Measurements from ENCODE around the gene PPP1R3C.

PPP1R3C gene

DNA sequence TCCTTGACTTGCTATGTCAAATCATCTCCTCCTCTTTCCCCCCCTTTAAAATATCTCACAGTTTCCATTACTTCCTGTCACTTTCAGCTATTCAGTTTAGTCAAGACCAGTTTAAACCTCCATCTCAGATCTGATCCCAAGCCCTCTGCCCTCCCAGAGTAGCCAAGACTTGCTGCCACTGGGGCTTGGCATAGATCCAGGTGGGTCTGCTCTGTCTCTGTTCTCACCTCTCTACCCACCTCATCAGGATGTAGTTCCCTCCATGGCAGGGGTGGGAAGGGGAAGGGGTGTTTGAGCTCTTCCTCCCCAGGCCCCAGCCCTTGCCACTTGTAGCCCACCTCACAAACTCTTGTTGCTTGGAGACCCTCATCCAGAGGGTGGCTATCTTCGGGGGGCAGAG is 22.0 kb downstream of the PPP1R3C start:
- DNase-seq (ENCODE audit: low read depth, low spot score), result no peak
- TF ChIP-seq, protein P1, sequence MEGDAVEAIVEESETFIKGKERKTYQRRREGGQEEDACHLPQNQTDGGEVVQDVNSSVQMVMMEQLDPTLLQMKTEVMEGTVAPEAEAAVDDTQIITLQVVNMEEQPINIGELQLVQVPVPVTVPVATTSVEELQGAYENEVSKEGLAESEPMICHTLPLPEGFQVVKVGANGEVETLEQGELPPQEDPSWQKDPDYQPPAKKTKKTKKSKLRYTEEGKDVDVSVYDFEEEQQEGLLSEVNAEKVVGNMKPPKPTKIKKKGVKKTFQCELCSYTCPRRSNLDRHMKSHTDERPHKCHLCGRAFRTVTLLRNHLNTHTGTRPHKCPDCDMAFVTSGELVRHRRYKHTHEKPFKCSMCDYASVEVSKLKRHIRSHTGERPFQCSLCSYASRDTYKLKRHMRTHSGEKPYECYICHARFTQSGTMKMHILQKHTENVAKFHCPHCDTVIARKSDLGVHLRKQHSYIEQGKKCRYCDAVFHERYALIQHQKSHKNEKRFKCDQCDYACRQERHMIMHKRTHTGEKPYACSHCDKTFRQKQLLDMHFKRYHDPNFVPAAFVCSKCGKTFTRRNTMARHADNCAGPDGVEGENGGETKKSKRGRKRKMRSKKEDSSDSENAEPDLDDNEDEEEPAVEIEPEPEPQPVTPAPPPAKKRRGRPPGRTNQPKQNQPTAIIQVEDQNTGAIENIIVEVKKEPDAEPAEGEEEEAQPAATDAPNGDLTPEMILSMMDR (IDR thresholded peaks at IDR 0.05; ENCODE audit: low read depth, low read length), result no peak
- in situ Hi-C loops (cut with HindIII; ENCODE audit: low sequenced_read_pairs), result no loop called here
- H3K4me3 ChIP-seq (ENCODE audit: low read depth, low read length), result no peak overlapping the region

DNA sequence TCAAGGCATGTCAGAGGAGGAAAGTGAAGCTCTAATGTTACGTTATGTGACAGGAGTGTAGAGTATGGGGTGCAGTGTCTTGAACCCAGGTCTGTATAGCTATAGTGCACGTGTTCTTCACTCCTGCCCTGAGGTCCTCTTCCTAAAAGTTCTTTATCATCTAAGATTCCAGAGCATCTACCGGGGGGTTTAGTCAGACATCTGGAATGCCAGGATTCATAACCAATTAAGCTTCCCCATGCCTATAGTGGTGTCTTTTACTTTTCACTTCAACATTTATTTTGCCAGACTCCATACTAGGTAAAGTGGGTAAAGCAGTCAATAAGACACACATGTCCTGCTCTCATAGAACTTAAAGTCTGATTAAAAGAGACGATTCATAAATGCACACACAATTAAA is 22.4 kb downstream of the PPP1R3C start:
- in situ Hi-C loops (cut with HindIII; ENCODE audit: low sequenced_read_pairs), result no loop called here
- TF ChIP-seq, protein P1 (IDR thresholded peaks at IDR 0.05; ENCODE audit: low read depth, low read length), result no peak
- no peak overlapping the region for H3K4me3 ChIP-seq (ENCODE audit: low read depth, low read length)
- DNase-seq (ENCODE audit: low read depth, low spot score), result peak; percentile 19

DNA sequence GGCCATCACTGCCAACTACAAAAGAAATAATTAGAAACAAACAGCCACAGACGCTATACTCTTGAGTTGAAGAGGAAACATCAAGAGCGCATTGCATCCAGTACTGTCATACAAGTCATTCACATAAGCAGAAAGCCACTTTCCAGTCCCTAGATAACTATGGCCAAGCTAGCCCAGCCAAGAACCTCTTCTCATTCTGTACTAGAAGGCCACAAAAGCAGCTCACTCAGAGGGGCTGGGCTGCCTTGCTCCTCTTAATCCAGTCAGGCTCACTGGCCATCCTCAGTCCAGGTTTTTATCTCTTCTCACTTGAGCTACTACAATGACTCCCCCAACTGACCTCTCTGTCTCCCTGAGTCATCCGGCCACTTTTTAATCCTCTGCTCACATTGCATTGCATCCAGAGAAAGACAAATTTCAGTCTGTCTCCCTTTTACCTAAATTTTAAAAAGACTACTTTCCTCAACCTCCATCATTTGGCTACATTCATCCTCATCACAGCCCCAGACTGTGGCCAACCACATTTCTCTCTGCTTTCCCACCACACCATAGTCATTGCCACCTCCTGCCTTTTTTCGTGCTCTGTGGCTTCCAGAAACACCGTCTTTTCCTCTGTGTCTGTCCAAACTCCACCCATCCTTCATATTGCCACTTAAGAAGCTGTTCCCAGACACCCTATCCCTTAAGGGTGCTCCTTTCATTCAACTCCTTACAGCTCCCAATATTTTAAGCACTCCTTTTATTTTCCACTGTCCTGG is 25.0 kb downstream of the PPP1R3C start:
- DNase-seq (ENCODE audit: low read depth, low spot score), result peak; percentile 37
- no peak overlapping the region for H3K4me3 ChIP-seq (ENCODE audit: low read depth, low read length)
- TF ChIP-seq, protein P1 (IDR thresholded peaks at IDR 0.05; ENCODE audit: low read depth, low read length), result no peak
- in situ Hi-C loops (cut with HindIII; ENCODE audit: low sequenced_read_pairs), result no loop called here

DNA sequence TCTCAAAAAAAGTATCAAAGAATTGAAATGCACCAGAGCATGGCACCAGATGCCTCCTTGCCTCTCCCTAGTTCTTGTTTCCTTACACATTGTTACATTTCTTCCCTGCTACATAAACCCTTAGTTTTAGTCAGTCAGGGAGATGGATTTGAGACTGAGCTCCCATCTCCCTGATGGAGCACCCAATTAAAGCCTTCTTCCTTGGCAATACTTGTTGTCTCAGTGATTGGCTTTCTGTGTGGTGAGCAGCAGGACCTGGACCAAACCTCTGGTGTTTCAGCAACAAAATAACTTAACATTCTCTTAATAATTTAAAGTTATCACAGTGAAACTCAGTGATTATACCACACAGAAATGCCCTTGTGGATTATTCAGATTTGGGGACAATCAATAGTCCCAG is 26.9 kb downstream of the PPP1R3C start:
- DNase-seq (ENCODE audit: low read depth, low spot score), result no peak
- no peak overlapping the region for H3K4me3 ChIP-seq (ENCODE audit: low read depth, low read length)
- in situ Hi-C loops (cut with HindIII; ENCODE audit: low sequenced_read_pairs), result no loop called here
- TF ChIP-seq, protein P1 (IDR thresholded peaks at IDR 0.05; ENCODE audit: low read depth, low read length), result no peak

DNA sequence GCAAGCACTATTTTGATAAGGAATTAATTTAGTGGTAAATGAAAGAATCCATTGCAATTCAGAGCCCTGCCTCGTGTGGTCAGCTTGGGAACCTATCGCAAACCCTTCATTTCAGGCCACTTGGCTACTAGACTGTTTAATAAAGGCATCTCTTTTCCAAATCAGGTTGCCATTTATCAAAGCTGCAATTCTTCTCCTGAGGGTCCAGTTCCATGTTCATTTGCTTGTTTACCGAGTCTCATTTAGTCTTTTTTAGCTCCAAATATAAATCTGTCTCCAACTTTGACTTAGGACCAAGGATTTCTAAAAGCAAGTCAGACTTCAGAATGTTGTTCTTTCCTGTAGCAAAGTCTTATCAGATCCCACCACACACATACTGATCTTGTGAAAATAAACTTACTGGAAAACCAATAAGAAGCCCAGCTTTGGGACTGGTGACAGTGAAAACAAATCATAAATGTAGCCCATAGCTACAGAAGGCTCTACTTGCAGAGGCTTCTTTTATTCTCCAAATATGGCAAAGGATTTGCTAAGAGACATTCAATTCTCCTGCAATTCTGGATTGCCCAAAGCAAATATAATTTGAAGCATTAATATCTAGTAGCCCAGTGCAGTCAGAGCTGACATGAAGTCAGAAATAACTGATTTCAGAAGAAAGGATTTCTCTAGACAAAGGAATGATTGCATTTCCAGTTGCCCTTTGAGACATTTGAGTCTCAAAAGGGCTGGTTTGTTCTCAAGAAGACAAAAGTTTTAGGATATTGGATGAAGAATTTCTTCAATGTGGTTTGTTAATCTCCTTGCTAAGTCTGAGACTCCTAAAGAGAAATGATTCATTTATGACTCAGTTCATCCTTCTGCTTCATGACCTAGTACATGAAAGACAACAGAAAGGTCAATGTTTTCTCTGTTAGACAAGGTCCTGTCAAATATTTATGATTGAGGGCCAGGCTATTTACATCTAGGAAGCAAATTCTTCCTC is 28.0 kb downstream of the PPP1R3C start:
- in situ Hi-C loops (cut with HindIII; ENCODE audit: low sequenced_read_pairs), result no loop called here
- H3K4me3 ChIP-seq (ENCODE audit: low read depth, low read length), result no peak overlapping the region
- DNase-seq (ENCODE audit: low read depth, low spot score), result peak; percentile 82
- TF ChIP-seq, protein P1 (IDR thresholded peaks at IDR 0.05; ENCODE audit: low read depth, low read length), result peak; percentile 23

DNA sequence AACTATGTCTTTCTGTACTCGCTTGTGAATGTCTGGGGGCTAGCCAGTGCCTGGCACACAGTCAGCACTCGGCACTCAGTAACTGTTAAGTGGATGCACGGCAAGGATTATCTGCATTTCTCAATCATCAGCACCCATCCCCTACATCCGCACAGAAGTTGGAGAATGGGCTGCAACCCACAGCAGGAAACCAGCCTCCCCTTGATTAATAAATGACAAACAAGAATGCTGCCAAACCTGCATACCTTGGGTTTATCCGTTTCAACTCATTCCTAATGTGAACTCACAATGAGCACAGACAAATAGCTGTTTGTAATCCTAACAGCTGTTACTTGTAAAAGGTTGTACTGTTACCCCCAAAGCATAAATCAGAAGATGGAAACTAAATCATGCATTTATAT is 28.9 kb downstream of the PPP1R3C start:
- H3K4me3 ChIP-seq (ENCODE audit: low read depth, low read length), result no peak overlapping the region
- TF ChIP-seq, protein P1 (IDR thresholded peaks at IDR 0.05; ENCODE audit: low read depth, low read length), result no peak
- in situ Hi-C loops (cut with HindIII; ENCODE audit: low sequenced_read_pairs), result no loop called here
- peak; percentile 71 for DNase-seq (ENCODE audit: low read depth, low spot score)

Data from astrocyte of the spinal cord (primary cell).